GM13976 (cell line): ENCODE results near the gene NAALADL2.

ENCODE experiments used
- DNase-seq: peaks from one replicate; pipeline ENCODE4 v3.0.0; 2012; ENCODE audit warnings: low spot score
- in situ Hi-C: fragments of 300-500 bp; cut with MboI; formaldehyde crosslinking; loops from one replicate; pipeline ENCODE4 v1.12.0; 2022; ENCODE audit warnings: low sequenced_read_pairs, mixed read lengths, inconsistent platforms; ENCODE audit not compliant: unreplicated experiment
- TF ChIP-seq, protein P1 (sequence below): IDR thresholded peaks from 2 replicates; pipeline ENCODE4 v1.5.1; 2012; ENCODE audit warnings: borderline replicate concordance, mild to moderate bottlenecking; ENCODE audit not compliant: insufficient read depth; ENCODE audit errors: extremely low read depth, missing control alignments, control extremely low read depth

The NAALADL2 gene

DNA sequence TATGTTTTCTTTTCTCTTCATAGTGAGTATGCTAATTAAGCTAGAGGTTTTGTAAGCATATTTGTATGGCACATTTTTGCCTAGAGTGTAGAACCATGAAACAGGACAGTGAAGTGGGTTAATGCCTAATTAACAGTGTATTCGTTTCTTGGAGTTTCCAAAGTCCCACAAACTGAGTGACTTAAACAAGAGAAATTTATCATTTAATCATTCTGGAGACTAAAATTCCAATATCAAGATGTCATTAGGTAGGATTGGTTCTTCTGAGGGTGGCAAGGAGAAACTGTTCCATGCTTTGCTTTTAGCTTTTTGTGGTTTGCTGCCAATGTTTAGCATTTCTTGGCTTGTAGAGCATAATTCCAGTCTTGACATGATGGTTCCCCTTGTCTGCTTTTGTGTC lies 734.2 kb downstream of the NAALADL2 start:
- no peak for DNase-seq
- TF ChIP-seq, protein P1, sequence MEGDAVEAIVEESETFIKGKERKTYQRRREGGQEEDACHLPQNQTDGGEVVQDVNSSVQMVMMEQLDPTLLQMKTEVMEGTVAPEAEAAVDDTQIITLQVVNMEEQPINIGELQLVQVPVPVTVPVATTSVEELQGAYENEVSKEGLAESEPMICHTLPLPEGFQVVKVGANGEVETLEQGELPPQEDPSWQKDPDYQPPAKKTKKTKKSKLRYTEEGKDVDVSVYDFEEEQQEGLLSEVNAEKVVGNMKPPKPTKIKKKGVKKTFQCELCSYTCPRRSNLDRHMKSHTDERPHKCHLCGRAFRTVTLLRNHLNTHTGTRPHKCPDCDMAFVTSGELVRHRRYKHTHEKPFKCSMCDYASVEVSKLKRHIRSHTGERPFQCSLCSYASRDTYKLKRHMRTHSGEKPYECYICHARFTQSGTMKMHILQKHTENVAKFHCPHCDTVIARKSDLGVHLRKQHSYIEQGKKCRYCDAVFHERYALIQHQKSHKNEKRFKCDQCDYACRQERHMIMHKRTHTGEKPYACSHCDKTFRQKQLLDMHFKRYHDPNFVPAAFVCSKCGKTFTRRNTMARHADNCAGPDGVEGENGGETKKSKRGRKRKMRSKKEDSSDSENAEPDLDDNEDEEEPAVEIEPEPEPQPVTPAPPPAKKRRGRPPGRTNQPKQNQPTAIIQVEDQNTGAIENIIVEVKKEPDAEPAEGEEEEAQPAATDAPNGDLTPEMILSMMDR, result no peak
- in situ Hi-C loops, result no loop called here

DNA sequence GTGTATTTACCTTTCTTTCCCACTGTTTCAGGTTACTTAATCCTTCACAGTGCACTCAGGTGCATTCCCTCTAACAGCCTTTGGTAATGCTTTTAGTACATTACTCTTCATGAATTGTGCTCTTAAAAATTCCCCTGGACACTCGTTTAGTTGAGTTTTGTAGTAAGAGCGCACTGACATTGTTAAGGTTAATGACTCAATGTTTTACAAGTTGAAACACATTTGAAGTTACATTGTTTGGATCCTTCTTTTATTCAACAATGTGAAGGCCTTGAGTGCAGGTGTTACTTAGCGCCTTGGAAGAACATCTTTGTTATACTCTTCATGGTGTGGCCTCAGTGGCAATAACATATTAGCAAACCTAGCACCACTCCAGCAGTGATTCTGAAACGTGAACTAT lies 739.6 kb downstream of the NAALADL2 start:
- in situ Hi-C loops, result no loop called here
- DNase-seq, result no peak
- TF ChIP-seq, protein P1, result no peak

DNA sequence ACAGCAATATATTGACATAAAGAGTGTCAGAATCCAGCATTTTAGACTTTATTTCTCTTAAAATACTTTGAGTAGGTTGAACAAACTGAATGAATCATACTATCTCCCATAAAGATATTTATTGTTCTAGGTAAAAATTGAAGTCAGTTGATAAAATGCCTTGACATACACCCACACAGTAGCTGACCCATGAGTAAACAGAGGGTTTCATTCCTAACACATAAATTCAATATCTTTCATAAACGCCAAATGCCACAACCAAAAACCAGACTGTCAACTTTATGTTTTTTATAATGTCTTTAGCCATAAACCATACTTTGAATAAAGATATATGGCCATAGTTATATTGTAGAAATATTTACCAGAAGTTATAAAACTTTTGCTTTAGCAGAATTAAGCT lies 742.4 kb downstream of the NAALADL2 start:
- DNase-seq, result no peak
- in situ Hi-C loops, result no loop called here
- TF ChIP-seq, protein P1, result no peak

DNA sequence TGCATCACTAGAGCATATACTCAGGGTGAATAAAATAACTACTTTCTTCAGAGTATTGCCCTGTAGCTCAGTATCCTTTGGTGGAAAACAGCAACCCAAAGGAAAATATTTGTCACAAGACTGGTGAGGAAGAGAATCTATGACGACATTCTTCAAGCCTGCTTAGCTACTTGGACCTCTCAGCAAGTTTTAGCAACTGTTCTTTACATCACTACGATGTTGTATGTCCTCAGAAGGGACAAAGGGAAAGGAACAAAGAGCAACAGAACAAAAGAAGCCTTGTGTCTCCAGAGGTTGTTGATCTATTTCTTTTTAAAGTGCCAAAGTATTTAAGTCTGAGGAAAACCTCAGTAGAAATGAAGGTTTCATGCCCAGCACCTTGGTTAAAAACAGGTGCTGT lies 746.7 kb downstream of the NAALADL2 start:
- TF ChIP-seq, protein P1, result no peak
- in situ Hi-C loops, result no loop called here
- no peak for DNase-seq

DNA sequence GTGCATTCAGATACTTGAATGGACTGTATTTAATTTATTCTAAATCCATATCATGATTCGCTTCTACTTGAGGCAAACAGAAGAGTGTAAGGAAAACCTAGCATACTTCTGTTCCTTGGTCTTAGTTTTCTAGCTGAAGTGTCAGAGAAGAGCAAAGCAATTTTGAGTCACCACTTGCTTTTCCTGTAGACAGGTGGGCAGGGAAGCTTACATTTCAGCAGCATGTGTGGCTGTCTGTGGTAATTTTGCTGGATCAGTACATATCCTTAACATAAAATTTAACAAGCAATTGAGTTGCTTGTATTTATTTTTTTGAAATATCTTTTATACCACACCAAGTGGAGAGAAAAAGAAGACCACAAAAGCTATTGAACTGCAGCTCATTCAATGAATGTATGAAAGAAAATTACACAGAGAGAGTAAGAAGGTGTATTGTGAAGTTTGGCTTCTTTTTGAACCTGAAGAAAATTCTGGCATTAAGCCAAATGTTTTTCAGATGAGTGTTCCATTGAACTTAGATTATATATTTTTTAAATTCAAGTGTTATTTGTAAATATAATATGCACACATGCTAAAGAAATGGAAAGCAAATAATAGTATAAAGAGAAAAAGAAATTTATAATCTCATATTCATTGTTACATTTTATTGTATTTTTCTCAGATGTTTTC lies 747.6 kb downstream of the NAALADL2 start:
- TF ChIP-seq, protein P1, result no peak
- in situ Hi-C loops, result no loop called here
- no peak for DNase-seq

DNA sequence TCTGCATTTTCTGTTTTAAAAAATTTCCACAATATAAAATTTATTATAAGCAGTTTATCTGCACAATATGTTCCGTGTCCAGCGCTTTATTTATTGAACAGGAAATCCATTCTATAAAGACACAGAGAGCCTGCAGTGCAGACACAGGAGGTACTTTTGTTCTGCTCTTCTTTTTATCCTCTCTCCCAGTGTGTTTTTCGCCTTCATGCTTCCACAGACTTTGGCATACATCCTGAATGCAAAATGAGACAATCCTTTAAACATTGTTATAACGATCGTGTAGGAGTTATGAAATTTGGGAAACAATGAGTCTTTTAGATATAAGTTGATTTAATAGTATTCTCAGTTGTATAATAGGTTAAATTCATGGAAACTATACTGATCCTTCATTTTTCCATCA lies 749.2 kb downstream of the NAALADL2 start:
- TF ChIP-seq, protein P1, result no peak
- in situ Hi-C loops, result no loop called here
- DNase-seq, result no peak
